GM19452 (cell line): ENCODE measurements around the gene HAUS3.
"Not testable (repeated sequence)": the region's sequence is repeated elsewhere in the genome, so short reads cannot be mapped to it uniquely, and the experiment has no call there.

Experiments used
- ATAC-seq: cut with Tn5 transposase; IDR thresholded peaks from one replicate; pipeline ENCODE4 v1.9.1; 2021; ENCODE audit not compliant: unreplicated experiment

HAUS3 gene

DNA sequence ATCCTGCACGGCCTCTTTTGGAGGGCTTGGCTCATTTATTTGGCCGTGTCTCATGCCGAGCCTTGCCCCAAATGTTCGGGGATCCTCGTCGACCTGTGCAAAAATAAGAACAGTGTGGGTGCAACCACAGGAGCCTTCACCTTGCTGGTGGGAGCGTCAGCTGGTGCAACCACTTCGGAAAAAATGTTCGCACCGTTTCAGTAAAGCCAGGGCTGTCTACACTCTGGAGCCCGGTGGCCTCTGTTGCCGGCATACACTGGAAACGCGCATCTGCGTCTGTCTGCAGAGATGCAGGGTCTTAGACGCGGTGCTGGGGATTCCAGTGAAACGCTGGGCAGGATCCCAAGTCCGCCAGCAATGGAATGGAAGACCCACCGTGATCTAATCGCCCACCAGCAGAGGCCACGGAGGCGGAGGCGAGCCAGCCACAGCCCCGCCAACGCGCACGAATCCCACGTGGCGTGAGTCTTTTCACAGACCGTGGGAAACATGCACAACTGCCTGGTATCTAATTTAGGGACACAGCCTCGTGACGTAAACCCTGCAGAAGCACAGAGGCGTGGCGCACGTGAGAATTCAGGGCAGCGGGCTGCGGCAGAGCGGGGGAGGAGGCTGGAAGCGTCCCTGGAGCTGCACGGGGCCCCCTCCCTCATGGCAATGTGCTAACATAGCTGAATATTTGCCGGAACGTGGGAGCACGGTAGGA is 33.8 kb upstream of the HAUS3 start:
- no peak for ATAC-seq

DNA sequence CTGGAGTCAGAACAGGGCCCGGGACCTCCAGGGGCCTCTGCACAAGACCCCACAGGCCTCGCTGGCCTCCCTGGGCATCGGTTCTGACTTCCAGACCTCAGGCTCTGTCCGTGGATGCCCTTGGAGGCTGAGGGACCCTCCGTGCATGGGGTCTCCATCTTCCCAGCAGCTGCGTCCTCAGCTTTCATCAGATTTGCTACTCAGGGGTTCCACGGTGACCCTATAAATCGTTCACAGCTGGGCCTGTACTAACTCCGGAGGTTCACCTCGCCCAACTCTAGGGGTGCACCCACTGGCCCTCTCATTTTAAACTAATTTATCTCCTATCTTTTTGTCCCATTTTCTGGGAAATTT is 33.1 kb upstream of the HAUS3 start:
- ATAC-seq: not testable (repeated sequence)

DNA sequence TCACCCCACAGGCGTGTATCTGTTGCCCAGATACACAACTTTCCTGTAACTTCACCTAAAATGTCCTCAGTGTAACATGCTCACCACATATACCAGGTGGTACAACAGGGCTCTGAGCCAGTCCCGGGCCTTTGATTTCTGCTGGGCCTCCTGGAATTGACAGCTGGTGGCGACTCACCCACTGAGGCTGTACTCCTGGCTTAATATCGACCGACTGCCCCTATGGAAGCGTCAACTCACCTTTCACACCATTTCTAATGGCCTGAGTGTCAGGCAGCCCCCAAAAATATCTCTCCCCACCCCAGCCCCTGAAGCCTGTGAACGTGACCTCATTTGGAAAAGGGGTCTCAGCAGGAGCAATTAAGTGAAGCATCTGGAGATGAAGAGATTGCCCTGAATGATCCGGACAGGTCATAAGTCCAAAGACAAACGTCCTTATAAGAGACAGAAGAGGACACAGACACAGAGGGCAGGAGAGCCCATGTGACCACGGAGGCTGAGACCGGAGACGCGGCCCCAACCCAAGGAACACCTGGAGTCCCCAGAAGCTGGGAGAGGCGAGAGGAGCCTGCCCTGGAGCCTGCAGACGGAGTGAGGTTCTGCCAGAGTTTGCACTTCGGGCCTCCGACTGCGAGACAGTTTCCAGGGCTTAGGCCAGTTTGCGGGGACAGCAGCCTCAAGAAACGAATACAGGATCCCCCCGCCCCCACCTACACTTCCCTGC is 32.6 kb upstream of the HAUS3 start:
- no peak for ATAC-seq

- ATAC-seq: no peak
These were observed 31.9 kb upstream of the HAUS3 start for GRCh38 chr4:2273657-2274319.

DNA sequence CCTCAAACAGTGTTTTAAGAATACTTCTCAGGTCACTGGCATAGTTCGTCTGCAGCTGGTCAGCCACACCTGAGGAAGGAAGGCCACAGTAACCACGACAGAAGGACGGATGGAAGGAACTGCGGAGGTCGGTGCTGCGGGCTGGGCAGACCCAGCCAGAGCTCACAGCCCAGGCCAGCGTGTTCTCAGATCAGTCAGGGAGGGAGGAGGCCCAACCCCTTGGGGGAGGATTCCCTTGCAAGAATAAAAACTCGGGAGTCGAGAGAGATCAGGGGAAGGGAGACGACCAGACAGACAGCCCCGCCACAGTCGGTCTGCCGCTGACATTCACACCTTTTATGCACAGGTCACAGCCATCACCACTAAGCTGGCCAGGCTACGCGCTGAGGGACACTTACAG is 31.3 kb upstream of the HAUS3 start:
- no peak for ATAC-seq

DNA sequence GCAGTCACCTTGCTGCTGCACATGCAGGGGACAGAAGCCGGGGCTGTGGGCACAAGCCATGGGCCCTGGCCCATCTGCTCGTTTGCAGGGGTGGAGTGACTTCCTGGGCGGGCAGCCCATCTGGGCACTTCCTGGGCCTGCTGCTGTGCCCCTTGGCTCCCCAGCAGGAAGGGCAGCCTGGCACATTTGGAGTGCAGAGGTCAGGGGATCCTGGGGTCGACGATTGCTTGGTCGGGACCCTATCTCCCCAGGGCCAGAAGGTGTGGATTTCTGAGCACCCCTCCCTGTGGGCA is 30.9 kb upstream of the HAUS3 start:
- ATAC-seq: no peak

DNA sequence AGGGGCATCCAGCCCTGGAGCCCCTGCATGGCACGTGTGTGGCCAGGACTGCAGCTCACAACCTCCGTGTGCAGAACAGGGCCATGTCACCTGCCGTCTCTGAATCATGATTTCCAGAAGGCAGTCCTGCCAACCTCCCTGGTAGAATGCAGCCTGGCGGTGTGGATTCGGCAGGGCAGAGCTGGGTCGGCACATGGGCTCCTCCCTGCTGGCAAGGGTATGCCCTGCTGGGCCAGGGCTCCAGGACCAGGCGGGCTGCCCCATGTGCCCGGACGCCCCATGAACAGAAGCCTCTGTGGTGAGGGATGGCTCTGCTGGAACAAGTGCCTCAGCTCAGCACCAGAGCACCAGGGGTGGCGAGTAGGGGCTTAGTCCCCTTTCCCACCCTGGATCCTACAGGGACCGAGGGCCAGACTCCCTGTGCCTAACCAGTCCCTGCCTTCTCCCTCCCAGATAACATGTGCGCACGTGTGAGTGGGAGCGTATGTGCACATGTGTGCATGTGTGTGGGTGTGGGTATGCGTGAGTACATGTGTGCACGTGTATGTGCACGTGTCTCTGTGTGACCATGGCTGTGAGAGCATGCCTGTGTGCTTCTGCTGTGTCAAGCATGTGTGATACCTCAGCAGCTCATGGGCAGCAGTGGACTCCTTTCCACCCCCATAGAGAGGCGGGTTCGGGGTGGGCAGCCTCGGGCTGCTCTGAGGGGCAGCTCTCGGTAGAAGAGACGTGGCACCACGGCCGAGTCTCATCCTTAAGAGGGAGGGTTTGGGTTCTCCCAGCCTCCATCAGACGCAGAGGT is 30.3 kb upstream of the HAUS3 start:
- no peak for ATAC-seq

GRCh38 chr4:2271279-2272025 is 29.5 kb upstream of the HAUS3 start:
- no peak for ATAC-seq

DNA sequence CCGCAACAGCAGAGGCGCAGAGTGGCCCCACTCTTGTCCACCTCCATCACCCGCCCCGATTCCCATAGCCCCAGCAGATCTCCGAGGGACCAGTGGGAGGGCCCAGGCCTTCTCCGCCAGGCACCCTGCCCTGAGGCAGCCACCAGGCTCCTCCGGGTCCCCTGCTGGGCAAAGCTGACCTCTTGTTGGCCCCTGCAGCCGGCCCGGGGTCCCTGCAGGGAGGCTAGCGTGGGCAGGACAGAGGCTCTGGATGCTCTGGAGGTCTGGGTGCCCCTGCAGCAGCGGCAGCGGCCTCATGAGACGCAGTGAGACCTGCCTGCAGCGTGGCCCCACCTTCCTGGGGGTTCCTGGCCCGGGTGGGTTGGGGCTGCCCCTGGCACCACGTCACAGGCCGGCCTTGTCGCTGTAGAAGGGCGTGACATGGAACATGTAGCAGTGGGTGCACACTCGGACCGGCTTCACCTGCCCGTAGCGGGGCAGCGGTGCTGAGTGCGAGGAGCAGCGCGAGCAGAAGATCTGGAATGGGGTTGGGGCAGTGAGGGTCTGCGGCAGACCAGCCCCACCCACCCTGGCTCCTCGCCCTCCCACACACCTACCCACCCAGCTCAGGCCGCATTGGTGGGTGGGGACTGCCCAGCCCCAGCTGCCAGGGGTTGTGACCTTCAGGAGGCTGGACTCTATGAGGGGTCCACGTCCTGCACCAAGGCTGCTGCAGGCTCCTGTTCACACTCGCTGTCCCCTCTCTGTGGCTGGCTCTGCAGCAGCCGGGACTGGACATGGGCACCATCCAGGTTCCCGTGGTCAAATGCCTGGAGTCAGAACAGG is 28.6 kb upstream of the HAUS3 start:
- ATAC-seq: no peak

GRCh38 chr4:2269618-2270163 is 27.8 kb upstream of the HAUS3 start:
- ATAC-seq: no peak

DNA sequence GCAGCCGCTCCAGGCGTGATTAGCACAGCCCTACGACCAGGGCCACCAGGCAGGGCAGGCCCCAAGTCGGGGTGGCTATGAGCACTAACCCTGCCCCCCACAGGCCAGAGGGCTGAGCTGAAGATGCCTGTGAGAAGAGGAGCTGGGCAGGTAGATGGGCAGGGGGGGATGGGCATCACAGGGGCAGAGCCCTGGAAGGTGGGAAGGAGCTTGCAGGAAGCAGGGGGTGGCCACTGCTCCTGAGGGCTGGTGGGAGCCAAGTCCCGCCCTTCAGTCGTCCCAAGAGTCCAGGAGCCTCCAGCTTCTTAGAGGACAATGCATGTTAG is 27.2 kb upstream of the HAUS3 start:
- no peak for ATAC-seq

DNA sequence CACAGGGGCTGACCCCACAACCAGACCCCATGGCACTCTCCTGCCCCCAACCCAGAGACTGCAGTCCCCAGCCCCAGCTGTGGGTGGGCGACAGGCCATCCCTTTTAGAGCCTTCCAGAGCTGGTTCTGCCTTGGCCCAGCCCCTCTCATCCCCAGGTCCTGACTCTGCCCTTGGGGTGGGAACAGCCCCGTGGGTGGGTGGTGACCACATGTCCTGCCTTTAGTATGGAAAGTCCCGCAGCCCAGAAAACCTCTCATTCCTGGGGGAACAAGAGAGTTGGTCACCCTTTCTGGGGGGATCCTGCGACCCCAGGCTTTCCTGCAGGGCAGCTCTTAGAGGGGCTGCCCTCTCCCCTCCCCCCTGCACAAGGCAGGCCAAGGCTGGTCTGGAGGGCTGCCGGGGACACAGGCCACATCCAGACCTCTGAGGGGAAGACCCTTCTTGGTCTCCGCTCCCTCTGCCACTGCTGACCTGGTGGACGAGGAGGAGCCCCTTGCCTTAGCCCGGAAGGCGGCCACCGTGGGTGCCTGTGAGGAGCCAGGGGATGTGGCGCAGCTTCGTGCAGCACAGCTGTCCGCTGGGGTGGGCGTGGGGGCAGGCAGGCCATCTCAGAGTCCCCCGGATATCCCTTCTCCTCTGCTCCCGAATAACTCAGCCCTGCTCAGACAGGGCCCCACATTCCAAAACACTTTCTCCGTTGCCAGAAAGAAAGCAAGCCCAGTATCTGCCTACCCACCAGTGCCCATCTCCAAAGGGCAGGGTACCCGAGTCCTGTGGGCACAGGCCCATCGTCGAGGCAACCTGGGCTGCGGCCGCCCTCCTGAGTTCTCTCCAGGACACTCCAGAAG is 26.7 kb upstream of the HAUS3 start:
- ATAC-seq: no peak

DNA sequence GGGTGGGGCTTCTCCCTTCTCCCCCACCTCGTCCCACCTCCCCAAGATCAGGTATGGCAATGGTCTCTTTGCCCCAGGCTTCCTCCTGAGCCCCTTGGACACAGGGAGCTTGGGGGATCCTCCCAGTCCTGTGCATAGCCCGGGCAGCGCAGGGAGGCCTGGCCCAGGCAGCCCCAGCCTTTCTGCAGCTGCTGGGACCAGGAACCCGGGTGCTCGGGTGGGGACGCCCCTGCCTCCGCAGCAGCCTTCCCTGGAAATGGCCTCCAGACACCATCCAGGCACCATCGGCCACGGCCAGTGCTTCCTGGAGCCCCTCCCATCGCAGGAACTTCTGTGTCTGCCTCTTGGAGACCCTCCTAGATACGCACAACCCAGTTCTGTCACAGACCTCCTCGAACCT is 25.9 kb upstream of the HAUS3 start:
- ATAC-seq: no peak

- no peak for ATAC-seq
These were observed 25.4 kb upstream of the HAUS3 start for GRCh38 chr4:2267320-2267811.

DNA sequence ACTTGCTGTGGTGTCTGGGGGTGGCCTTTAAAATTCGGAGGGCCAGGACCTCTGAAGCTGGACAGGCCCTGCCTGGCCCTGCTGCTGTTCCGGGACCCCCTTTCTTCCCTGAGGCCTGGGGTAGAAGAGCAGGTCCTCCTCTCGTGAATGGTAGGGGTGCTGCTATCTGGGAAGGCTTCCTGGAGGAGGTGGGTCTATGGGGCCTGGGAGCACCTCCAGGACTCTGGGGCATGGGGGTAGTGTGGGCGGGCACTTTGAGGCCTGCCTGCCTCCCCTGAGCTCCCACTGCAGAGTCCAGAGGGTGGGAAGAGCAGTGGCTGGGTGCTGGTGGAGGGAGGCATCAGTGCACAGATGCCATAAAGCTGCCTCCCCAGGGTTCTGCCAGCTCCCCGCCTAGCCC is 24.9 kb upstream of the HAUS3 start:
- ATAC-seq: no peak

DNA sequence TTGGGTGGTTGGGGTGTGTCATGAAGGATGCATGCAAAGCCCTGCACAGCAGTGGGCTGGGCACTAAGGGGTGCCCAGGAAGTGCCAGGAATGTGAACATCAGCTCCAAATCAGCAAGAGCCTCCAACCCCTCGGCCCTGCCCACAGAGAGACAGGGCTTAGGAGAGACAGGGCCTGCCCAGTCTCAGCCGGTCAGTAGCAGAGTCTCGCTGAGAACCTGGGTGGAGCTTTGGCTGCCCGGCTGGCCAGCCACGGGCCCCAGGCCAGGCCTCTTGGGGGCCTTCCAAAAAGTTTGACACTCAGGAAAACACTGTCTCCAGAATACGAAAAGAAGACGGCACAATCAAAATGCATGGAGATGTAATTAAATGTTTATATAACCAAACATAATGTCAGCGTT is 24.3 kb upstream of the HAUS3 start:
- ATAC-seq: no peak

- no peak for ATAC-seq
These were observed 23.5 kb upstream of the HAUS3 start for GRCh38 chr4:2265113-2266110.
